Gastrocnemius medialis (tissue), 4 donors: ENCODE results near the gene LPO. TPM values are rescaled to one million over a fixed set of nuclear protein-coding genes. Genes with fewer than 3 reads are reported as not detected.

Experiments
- ATAC-seq, 2 donors: fragments of 150-250 bp; one replicate each; pipeline ENCODE4 v1.9.1; 2016
- DNase-seq, 2 donors: peaks; one replicate each; pipeline ENCODE4 v3.0.0-alpha.2; 2019
- H3K27ac ChIP-seq, 4 donors: fragments of 200-600 bp; sonication (generic); 1 replicate in 1 of 4; 2 replicates in 3 of 4; pipeline ENCODE4 v1.5.1; 2016 to 2018; ENCODE audit warnings: mild to moderate bottlenecking in 2 of 4, moderate library complexity in 1 of 4
- H3K27me3 ChIP-seq, 3 donors: fragments of 200-600 bp; sonication (generic) in 2 of 3; 1 replicate in 1 of 3; 2 replicates in 2 of 3; pipeline versions ENCODE4 v1.5.1 to v1.6.0; 2016 to 2019; ENCODE audit warnings: mild to moderate bottlenecking in 1 of 3, moderate library complexity in 1 of 3
- H3K36me3 ChIP-seq, 2 donors: fragments of 200-600 bp; sonication (generic) in 1 of 2; one replicate each; pipeline ENCODE4 v1.5.1; 2017 to 2018
- H3K4me1 ChIP-seq, 2 donors: fragments of 200-600 bp; sonication (generic) in 1 of 2; one replicate each; pipeline ENCODE4 v1.5.1; 2016 to 2017; ENCODE audit warnings: mild to moderate bottlenecking in 2 of 2
- H3K4me3 ChIP-seq, 4 donors: fragments of 200-600 bp; sonication (generic) in 3 of 4; 1 replicate in 1 of 4; 2 replicates in 3 of 4; pipeline ENCODE4 v1.5.1; 2016 to 2019; ENCODE audit warnings: mild to moderate bottlenecking in 2 of 4
- H3K9me3 ChIP-seq, 3 donors: fragments of 200-600 bp; sonication (generic) in 2 of 3; 1 replicate in 1 of 3; 2 replicates in 2 of 3; pipeline ENCODE4 v1.5.1; 2016 to 2019
- POLR2A ChIP-seq, 2 donors: fragments of 450-650 bp; IDR thresholded peaks; one replicate each; pipeline ENCODE4 v1.6.1; 2017; ENCODE audit warnings: antibody characterized with exemption in 2 of 2, mild to moderate bottlenecking in 2 of 2, moderate library complexity in 2 of 2
- in situ Hi-C, 4 donors: fragments of 200-750 bp; cut with MboI; loops; one replicate each; pipeline versions ENCODE4 v1.15.0 to v1.8.0; 2017; ENCODE audit warnings: low sequenced_read_pairs in 4 of 4
- intact Hi-C: fragments of 100-400 bp; cut with DNase I; formaldehyde crosslinking; loops from one replicate; pipeline ENCODE4 v1.15.1; 2023; ENCODE audit warnings: low total_unique reads
- total RNA-seq, 4 donors: library from RNA; depleted of rRNA; stranded (reverse); fragments of >200 nt; gene quantifications; one replicate each; pipeline versions ENCODE4 v1.1.0 to v1.2.3, GENCODE V29; 2016
- TF ChIP-seq, protein P1 (sequence below), 5 experiments: fragments of 450-650 bp in 3 of 5; fragments of 200-600 bp in 2 of 5; sonication (generic) in 2 of 5; IDR thresholded peaks in 4 of 5; conservative IDR thresholded peaks in 1 of 5; 1 replicate in 4 of 5; 2 replicates in 1 of 5; pipeline ENCODE4 v1.5.1; 2016 to 2019; ENCODE audit warnings: antibody characterized with exemption in 5 of 5, mild to moderate bottlenecking in 3 of 5, moderate library complexity in 3 of 5

The LPO gene
- total RNA-seq, 4 donors from 2014 or later, result not detected

DNA sequence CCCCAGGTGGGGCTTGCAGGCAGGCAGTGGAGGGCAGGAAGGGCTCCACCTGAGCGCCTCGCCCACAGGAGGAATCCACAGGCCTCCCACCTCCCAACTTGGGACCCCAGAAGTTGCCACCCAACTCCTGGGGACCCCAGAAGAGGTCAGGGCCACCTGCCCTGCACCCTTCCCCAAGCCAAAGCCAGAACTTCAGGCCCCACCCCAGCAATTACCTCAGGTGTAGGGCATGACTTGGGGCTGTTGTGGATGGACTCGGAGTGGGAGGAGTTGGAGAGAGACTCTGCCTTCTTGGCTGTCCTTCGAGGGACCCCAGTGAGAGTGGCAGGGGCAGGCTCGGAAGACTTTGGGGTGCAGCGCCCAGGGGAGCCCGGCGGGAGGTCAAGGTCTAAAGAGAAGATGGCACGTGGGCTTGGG lies 79.7 kb downstream of the LPO start:
- H3K27me3 ChIP-seq, result no peaks in the 10 kb centered on the region
- no peak for DNase-seq
- TF ChIP-seq, protein P1, sequence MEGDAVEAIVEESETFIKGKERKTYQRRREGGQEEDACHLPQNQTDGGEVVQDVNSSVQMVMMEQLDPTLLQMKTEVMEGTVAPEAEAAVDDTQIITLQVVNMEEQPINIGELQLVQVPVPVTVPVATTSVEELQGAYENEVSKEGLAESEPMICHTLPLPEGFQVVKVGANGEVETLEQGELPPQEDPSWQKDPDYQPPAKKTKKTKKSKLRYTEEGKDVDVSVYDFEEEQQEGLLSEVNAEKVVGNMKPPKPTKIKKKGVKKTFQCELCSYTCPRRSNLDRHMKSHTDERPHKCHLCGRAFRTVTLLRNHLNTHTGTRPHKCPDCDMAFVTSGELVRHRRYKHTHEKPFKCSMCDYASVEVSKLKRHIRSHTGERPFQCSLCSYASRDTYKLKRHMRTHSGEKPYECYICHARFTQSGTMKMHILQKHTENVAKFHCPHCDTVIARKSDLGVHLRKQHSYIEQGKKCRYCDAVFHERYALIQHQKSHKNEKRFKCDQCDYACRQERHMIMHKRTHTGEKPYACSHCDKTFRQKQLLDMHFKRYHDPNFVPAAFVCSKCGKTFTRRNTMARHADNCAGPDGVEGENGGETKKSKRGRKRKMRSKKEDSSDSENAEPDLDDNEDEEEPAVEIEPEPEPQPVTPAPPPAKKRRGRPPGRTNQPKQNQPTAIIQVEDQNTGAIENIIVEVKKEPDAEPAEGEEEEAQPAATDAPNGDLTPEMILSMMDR (IDR thresholded peaks at IDR 0.05 in 4 of 5, conservative IDR thresholded peaks at IDR 0.05 in 1 of 5), result no peak
- TF ChIP-seq POLR2A (IDR thresholded peaks at IDR 0.05), result no peak
- intact Hi-C loops (no loop called here), in situ Hi-C loops (loop anchor here in 1 of 4 donors (25.0 kb wide), 1 partner anchor 94 kb away; the partner anchor contains the start of gene RNF43)
- ATAC-seq, result no peak
- H3K9me3 ChIP-seq, result no peaks in the 10 kb centered on the region
- no peak overlapping the region for H3K4me3 ChIP-seq
- H3K4me1 ChIP-seq, result no peaks in the 10 kb centered on the region
- H3K27ac ChIP-seq, result no peak overlapping the region
- H3K36me3 ChIP-seq, result no peaks in the 10 kb centered on the region

Other genes starting within 250 kb of the LPO start
- gene SRSF1, start 231.3 kb upstream of the LPO start, total RNA-seq, result 10 to 100 TPM; 69.4 to 85.4 (median 82.2) TPM
- gene DYNLL2, start 155.2 kb upstream of the LPO start, total RNA-seq, result 10 to 100 TPM; 14.5 to 28.8 (median 20.4) TPM
- not detected for gene OR4D1, start 90.2 kb upstream of the LPO start, total RNA-seq
- not detected for gene OR4D2, start 71.6 kb upstream of the LPO start, total RNA-seq
- gene EPX, start 45.9 kb upstream of the LPO start, total RNA-seq, result not detected
- 1 to 10 TPM; 2.2 to 6.7 (median 2.8) TPM for gene MKS1, start 19.3 kb upstream of the LPO start, total RNA-seq
- gene MPO, start 42.4 kb downstream of the LPO start, total RNA-seq, result under 1 TPM in 3 of 4 donors, not detected in 1; 0.18 to 0.32 (median 0.31) TPM
- 1 to 10 TPM in 2 of 4 donors, under 1 TPM in 2; 0.72 to 1.6 (median 1.0) TPM for gene TSPOAP1, start 90.2 kb downstream of the LPO start, total RNA-seq
- 10 to 100 TPM; 39.6 to 49.0 (median 41.1) TPM for gene SUPT4H1, start 113.6 kb downstream of the LPO start, total RNA-seq
- under 1 TPM in 1 of 4 donors, not detected in 3; 0.20 TPM for gene RNF43, start 178.9 kb downstream of the LPO start, total RNA-seq
- not detected for gene HSF5, start 249.8 kb downstream of the LPO start, total RNA-seq